DMS153 treated with DMSO at 0.1 percent for 48 hours (cell line): ENCODE measurements around the gene POLK.
"Not testable (repeated sequence)": the region's sequence is repeated elsewhere in the genome, so short reads cannot be mapped to it uniquely, and the experiment has no call there.

Experiments used
- DNase-seq: peaks from one replicate; lab custom pipeline; 2025; ENCODE audit not compliant: unreplicated experiment; lab: John Stamatoyannopoulos, UW

Gene POLK

DNA sequence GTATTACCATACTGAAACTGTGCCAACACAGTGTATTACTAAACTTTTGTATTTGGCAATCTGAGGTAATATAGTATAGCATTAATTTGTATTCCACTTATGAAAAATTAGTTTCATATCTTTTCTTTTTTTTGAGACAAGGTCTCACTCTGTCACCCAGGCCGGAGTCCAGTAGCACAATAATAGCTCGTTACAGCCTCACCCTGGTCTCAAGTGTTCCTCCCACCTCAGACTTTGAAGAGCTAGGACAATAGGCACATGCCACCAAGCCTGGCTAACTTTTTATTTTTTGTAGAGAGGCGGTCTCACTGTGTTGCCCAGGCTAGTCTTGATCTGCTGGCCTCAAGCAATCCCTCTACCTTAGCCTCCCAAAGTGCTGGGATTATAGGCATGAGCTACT, 36.1 kb downstream of the POLK start:
- no peak for DNase-seq

DNA sequence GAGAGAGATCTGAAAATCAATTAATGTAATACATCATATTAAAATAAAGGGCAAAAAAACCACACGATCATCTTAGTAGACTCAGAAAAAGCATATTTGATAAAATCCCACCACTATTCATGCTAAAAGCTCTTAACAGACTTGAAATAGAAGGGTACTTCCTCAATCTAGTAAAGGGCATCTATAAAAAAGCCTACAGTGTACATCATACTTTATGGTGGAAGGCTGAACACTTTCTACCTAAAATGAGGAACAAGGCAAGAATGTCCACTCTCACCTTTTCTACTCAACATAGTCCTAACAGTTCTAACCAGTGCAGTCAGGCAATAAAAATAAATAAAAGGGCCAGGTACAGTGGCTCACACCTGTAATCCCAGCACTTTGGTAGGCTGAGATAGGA, 38.9 kb downstream of the POLK start:
- DNase-seq: no peak

GRCh38 chr5:75551471-75551870, 39.8 kb downstream of the POLK start:
- no peak for DNase-seq

DNA sequence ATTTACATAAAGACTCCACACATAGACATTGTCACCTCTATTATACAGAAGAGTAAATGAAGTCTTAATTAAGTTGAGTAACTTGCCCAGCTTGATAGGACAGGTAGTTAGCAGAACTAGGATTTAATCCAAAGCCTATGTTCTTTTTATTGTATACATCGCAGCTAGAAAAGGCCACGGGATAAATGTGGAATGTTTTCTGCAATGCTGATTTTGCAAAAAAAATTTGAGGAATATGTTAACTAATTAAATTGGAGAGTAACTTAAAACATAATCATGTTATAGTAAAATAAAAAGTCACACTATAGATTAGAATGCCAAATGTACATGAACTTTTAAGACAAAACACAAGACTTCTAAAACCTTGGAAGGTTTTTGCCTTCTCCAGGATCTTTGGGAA, 41.1 kb downstream of the POLK start:
- no peak for DNase-seq

DNA sequence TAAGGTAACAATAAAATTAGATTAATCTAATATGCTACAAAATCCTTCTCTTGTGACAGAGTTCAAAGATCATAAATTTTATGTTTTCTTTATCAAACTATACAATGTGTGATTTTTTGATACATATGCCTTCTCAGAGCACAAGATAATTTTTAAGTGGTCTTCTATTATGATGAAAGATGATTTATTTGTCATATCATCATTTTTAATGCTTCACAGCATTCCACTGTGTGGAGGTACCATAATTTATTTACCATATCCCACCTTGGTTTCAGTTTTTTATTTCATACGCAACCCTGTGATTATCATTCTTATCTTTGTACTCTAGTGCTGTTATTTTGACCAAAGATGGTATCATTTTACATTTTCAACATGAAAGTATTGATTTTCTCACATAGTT, 41.7 kb downstream of the POLK start:
- DNase-seq: no peak

- no peak for DNase-seq
These were observed 46.5 kb downstream of the POLK start for GRCh38 chr5:75558221-75558620.

DNA sequence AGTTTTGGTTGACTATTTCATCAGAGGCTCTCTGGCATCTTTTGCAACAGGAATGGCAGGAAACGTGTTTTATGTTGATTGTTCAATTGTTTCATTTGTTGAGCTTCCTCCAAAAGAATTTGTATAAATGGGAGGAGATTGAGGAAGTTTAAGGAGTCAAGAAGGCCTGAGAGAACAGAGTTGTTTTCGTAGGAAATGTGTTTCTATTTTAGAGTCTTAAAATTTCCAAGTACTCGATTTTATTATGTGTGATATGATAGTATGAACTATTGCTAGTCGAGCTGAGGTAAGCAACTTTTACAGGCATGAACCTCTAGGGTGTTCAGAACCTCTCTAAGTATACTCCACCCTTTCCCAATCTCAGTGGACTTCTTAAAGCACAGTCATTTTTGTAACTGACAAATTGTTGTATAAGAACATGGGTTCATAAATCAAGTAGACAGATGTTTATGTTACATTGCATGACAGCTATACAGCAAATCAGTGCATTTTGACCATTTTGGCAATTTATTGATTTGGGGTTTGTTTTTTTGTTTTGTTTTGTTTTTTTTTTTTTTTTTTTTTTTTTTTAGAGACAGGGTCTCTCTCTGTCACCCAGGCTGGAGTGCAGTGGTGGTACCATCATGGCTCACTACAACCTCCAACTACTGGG, 47.4 kb downstream of the POLK start:
- DNase-seq: no peak

- DNase-seq: not testable (repeated sequence)
These were observed 49.0 kb downstream of the POLK start for GRCh38 chr5:75560655-75561054.

GRCh38 chr5:75565991-75566709, 54.5 kb downstream of the POLK start:
- DNase-seq: not testable (repeated sequence)

DNA sequence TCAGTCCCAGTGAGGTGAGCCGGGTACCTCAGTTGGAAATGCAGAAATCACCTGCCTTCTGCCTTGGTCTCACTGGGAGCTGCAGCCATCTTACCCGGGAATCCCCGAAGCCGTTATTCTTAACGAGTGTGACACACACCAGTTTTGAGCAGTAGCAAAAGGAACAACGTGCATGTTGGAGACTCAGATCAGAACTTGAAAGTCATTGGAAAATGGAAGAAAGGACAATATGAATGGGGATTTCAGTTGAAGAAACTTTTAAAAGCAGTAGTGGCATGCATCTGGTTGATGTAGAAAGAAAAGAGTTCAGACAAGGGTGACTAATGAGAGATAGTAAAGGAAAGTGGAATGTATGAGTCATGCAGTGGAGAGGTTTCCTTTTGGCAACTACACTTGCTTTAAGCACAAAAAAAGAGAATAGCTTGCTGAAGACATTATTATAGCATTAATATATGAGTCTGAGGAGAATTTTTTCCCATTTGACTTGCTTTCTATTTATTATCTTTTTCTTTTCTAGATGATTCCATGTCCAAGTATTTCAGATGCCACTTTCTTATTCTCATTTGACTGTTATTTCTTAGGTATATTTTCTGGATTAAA, 55.1 kb downstream of the POLK start:
- no peak for DNase-seq

DNA sequence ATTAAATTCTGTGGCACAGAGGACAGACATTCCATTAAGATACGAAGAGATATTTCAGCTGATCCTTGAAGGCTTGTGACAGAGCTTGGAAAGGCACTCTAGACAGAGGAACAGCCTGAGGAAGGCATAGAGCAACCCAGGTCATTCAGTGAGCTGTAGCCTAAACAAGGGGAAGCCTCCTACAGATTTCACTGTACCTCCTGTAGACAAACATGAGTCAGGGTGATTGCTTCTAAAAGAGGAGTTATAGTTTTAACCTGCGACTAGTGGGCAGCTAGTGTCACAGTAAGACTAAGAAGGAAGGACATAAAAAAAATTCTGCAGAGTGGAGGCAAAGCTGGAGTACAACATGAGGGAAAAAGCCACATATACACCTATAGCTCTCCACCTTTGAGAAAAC, 56.0 kb downstream of the POLK start:
- no peak for DNase-seq

DNA sequence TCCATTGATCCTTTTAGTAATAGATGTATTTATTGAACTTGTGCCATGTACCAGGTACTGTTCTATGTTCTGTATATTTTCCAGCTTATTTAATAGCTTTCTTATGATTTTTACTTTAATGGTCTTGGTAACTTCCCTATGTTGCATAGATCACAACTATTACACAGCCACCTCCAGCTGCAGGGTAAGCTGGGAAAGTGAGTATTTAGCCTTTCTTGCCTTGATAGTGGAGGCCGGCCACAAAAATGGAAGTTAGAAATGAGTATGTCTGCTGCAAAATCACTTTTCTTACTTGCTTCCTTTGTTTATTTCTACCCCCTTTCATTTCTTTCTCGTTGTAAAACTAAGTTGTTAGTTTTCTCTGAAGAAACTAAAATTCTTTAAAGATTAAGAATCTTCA, 56.5 kb downstream of the POLK start:
- no peak for DNase-seq

DNA sequence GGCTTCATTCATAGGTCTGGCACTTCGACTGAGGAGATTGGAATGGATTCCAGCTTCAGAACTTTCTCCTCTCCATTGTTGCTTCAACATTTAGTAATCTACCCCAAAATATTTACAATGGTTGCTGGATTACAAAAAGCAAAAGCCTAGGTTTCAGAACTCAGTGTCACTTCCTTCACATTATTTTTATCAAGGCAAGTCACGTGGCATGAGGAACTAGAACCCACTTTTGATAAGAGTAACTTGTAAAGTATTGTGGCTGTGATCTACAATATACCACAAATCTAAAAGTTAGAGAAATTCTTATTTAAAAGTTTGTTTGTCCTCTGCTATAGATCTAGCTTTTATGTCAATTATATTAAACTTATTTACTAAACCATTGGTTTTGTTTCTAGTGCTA, 59.9 kb downstream of the POLK start:
- no peak for DNase-seq

DNA sequence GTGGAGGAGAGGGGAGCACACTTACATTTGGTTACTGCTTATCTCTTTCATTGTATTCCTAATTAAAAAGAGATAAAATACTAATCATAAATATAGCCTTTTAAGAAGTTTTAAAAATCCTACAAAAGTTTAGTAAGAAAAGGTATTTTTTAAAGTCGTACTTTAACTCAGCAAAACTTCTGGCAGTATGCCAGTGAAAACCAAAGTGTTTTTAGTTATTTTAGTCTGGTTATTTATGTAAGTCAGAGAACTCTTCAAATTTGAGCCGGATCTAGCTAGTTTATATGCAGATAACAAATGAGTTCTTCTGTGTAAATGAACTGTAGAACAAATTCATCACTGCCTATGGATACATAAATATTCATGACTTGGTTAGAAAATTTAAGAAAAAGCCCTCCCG, 63.1 kb downstream of the POLK start:
- no peak for DNase-seq

- DNase-seq: not testable (repeated sequence)
These were observed 66.6 kb downstream of the POLK start for GRCh38 chr5:75578280-75578679.

GRCh38 chr5:75584641-75585040, 73.0 kb downstream of the POLK start:
- DNase-seq: no peak

DNA sequence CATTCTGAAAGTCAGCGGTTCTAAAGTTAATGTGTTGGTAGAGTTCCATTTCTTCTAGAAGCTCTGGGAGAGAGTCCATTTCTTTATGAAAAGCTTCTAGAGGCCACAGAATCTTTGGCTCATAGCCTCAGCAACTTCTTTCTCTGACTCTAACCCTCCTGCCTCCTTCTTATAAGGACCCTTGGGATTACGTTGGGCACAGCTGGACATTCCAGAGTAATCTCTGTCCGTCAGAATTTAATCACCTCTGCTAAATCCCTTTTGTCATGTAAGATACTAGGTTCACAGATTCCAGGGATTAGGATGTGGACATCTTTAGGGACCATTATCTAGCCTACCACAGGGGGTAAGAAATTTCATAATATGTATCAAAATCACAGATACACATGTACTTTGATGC, 77.0 kb downstream of the POLK start:
- no peak for DNase-seq

DNA sequence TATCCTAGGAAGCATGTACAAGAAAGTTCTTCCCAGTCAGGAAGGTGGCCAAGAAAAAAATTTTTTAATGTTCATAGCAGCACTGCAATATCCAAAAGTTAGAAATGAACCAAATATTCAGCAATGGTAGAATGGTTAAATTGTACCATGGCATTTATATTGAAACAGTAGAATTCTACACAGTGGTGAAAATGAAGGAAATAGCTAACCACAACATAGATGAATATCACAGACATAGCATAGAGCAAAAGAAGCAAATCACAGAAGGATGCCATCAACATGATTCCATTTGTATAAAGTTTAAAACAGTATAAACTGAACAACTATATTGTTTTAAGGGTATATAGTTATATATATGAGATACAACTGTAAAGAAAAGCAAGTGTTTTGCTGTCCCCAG, 88.8 kb downstream of the POLK start:
- DNase-seq: no peak

DNA sequence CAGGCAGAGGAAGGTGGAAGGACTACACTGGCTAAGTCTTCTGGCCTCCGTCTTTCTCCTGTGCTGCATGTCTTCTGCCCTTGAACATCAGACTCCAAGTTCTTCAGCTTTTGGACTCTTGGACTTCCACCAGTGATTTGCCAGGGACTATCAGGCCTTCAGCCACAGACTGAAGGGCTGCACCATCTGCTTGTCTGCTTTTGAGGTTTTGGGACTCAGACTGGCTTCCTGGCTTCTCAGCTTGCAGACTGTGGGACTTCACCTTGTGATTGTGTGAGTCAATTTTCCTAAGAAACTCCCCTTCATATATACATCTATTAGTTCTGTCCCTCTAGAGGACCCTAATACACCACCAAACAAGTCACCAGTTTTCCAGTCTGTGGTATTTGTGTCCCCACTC, 89.9 kb downstream of the POLK start:
- no peak for DNase-seq

DNA sequence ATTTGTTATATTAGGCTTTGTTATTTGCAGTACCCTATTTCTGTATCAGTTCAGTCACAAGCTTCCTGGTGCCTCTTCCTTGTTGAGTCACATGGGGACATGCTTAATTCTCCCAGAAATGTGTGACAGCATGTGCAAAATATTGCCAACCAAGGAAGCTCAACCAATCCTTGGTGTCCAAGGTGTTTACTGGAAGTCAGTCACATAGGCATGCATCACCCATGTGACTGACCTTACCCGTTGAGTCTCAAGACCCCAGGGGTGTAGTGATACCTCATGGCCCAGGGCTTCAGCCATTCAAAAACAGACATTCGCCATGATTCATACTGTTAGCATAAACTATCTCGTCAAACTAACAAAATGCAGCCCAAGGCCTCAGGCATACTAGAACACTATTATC, 90.3 kb downstream of the POLK start:
- DNase-seq: no peak

DNA sequence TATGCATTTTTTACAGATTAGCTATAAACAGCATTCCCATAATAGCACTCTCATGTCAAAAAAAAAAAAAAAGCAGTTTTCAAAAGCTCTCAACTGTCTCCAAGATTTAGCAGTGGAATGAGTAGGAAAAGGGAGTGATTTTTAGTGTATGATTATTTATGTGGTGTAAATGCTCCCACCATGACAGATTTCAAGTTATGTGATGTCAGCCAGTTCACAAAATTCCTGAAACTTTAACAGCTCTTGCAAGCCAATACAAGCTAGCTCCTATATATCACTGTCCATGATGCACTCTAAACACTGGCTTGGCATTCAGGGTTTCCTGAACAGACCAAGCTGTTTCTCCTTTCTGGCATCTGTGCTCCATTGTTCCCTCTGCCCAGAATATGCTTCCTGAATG, 91.7 kb downstream of the POLK start:
- no peak for DNase-seq

DNA sequence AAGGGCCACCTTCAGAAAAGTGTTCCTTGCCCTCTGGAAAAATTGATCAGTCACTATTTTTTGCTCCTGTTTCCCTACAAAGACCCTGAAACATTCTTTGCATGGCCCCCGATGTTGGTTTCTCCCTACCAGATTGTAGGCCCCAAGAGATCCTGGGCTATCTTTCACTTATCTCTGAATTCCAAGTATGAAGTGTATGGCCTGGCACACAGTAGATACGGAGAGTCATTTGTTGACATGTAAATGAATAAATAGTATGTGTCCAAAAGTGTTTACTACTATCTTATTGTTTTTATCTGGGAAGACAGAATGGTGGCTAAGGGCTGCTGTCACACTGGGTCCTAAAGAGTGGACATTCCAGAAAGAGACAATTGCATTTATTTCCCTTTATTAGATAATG, 92.1 kb downstream of the POLK start:
- no peak for DNase-seq

DNA sequence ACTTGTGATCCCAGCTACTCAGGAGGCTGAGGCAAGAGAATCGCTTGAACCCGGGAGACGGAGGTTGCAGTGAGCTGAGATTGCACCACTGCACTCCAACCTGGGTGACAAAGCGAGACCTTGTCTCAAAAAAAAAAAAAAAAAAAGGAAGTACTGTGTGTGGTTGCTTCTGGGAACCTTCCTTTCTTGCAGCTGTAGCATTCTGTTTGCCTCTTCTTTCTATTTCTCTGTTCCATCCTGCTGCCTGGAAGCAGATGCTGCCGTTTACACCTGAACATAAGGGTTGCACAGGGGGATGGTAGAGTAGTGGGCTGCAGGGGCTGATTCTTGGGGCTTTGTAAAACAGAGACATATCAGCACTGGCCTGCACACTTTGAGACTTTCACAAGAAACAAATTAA, 95.7 kb downstream of the POLK start:
- DNase-seq: not testable (repeated sequence)
